Epithelial cell of proximal tubule (primary cell): ENCODE results near the gene ZNF738. TPM values are rescaled to one million over a fixed set of nuclear protein-coding genes. Genes with fewer than 3 reads are reported as not detected.
"Not testable (repeated sequence)": the region's sequence is repeated elsewhere in the genome, so short reads cannot be mapped to it uniquely, and the experiment has no call there.

Source experiments
- DNase-seq: peaks from one replicate; pipeline ENCODE4 v3.0.0-alpha.2; 2011; ENCODE audit warnings: low read depth
- H3K4me3 ChIP-seq: 2 replicates; pipeline ENCODE4 v1.5.1; 2011; ENCODE audit warnings: low read depth, mild to moderate bottlenecking, low read length
- total RNA-seq: library from RNA; depleted of rRNA; stranded (reverse); fragments of >200 nt; gene quantifications from 2 replicates; pipeline ENCODE4 v1.2.3, GENCODE V29; 2015
- TF ChIP-seq, protein P1 (sequence below): conservative IDR thresholded peaks from 2 replicates; pipeline ENCODE4 v1.5.1; 2012; ENCODE audit warnings: low read depth, mild to moderate bottlenecking, low read length

Gene ZNF738
- 15.0 and 17.8 TPM in 2 replicates for total RNA-seq

DNA sequence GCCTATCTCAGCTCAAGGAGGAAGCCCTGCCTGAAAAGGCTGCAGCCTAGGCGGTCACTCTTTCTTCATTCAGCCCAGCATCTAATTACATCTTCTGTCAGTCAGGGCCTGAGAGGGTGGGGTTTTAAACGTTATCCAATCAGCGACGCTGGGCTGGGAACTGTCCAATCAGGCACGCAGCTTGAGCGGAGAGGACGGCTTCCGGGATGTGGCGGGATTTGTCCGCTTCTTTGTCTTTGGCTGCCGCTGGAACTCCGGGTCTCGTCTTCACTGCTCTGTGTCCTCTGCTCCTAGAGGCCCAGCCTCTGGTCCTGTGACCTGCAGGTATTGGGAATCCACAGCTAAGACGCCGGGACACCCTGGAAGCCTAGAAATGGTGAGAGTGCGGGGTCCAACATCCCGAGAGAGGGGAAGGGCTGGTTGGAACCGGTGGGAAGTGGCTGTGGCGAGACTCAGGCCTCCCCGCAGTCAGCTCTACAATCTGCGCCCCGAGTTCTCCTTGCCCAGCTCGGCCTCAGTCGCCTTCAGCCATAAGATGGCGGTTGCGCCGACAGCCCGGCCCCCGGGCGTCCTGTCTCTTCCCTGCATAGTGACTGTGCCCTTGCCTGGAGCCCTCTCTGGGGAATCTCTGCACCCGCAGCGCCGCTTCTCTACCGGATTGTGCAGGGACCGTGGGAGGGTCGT lies at the start of gene ZNF738:
TSS of gene ZNF738 (plus strand) at position 233 of the 684 bp plus-strand sequence. CDS start at position 374, 141 bp downstream.
- peak; percentile 76 for DNase-seq
- peak within 1 kb of the TSS; percentile 93 for H3K4me3 ChIP-seq
- TF ChIP-seq, protein P1, sequence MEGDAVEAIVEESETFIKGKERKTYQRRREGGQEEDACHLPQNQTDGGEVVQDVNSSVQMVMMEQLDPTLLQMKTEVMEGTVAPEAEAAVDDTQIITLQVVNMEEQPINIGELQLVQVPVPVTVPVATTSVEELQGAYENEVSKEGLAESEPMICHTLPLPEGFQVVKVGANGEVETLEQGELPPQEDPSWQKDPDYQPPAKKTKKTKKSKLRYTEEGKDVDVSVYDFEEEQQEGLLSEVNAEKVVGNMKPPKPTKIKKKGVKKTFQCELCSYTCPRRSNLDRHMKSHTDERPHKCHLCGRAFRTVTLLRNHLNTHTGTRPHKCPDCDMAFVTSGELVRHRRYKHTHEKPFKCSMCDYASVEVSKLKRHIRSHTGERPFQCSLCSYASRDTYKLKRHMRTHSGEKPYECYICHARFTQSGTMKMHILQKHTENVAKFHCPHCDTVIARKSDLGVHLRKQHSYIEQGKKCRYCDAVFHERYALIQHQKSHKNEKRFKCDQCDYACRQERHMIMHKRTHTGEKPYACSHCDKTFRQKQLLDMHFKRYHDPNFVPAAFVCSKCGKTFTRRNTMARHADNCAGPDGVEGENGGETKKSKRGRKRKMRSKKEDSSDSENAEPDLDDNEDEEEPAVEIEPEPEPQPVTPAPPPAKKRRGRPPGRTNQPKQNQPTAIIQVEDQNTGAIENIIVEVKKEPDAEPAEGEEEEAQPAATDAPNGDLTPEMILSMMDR: no peak

DNA sequence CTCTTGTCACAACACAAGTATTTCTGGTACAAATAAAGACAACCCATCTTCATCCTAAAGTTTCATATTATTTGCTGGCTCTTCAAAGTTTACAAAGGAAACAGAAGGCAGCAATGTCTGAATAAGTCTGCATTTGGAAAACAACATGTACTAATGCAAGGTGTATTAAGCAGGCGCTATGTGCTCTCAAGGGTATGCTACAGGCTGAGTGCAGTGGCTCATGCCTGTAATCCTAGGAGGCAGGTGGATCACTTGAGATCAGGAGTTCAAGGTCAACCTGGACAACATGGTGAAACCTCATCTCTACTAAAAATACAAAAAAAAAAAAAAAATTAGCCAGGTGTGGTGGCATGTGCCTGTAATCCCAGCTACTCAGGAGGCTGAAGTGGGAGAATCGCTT lies 46.0 kb upstream of the ZNF738 start:
- H3K4me3 ChIP-seq, DNase-seq: not testable (repeated sequence)

DNA sequence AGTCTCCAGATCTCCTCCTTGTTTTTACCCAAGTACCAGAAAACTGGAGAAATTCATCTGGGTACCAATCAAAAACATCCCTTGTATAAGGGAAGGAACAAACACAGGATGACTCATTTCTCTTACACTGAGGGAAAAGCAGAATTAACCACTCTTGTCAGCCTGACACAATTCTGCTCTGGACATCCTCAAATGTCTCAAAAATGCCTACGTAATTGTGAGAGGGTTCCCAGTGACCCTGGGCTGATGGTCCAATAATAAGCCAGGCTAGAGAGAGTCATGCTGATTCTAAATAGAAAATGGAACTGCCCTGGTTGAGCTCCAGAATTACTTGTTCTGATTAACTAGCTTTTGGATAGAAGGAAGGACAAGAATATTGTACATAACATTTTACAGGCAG lies 44.1 kb upstream of the ZNF738 start:
- TF ChIP-seq, protein P1: no peak
- DNase-seq: no peak
- H3K4me3 ChIP-seq: no peak overlapping the region

GRCh38 chr19:21317821-21318220 lies 41.0 kb upstream of the ZNF738 start:
- DNase-seq: no peak
- no peak overlapping the region for H3K4me3 ChIP-seq
- TF ChIP-seq, protein P1: no peak

GRCh38 chr19:21321134-21321533 lies 37.7 kb upstream of the ZNF738 start:
- H3K4me3 ChIP-seq: no peak overlapping the region
- DNase-seq: no peak
- TF ChIP-seq, protein P1: no peak

DNA sequence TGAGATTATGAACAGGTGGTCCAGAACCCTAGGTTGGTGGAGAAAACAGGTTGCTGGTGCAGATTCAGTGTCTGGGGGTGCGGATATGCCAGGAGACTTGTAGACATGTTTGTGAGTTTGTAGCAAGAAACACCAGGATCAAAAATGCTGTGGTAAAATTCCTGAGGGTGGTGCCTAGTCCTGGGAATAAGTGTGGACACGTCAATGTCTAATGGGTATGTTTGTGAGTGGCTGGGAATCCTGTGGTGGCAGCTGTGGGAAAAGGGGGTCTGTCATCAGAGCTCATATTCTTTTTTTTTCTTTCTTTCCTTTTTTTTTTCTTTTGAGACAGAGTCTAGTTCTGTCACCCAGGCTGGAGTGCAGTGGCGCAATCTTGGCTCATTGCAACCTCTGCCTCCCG lies 36.8 kb upstream of the ZNF738 start:
- TF ChIP-seq, protein P1: no peak
- H3K4me3 ChIP-seq: no peak overlapping the region
- DNase-seq: no peak

- no peak for DNase-seq
- H3K4me3 ChIP-seq: no peak overlapping the region
- TF ChIP-seq, protein P1: no peak
Measured at GRCh38 chr19:21322528-21322927, 36.3 kb upstream of the ZNF738 start.
